Kidney glomerular epithelial cell (primary cell): ENCODE results near the gene CCDC15.
A peak's percentile ranks its signal among the peaks of the same experiment; 100 is the strongest.

Experiments
- DNase-seq: peaks from one replicate; lab custom pipeline; 2025; lab: John Stamatoyannopoulos, UW

The CCDC15 gene, protein sequence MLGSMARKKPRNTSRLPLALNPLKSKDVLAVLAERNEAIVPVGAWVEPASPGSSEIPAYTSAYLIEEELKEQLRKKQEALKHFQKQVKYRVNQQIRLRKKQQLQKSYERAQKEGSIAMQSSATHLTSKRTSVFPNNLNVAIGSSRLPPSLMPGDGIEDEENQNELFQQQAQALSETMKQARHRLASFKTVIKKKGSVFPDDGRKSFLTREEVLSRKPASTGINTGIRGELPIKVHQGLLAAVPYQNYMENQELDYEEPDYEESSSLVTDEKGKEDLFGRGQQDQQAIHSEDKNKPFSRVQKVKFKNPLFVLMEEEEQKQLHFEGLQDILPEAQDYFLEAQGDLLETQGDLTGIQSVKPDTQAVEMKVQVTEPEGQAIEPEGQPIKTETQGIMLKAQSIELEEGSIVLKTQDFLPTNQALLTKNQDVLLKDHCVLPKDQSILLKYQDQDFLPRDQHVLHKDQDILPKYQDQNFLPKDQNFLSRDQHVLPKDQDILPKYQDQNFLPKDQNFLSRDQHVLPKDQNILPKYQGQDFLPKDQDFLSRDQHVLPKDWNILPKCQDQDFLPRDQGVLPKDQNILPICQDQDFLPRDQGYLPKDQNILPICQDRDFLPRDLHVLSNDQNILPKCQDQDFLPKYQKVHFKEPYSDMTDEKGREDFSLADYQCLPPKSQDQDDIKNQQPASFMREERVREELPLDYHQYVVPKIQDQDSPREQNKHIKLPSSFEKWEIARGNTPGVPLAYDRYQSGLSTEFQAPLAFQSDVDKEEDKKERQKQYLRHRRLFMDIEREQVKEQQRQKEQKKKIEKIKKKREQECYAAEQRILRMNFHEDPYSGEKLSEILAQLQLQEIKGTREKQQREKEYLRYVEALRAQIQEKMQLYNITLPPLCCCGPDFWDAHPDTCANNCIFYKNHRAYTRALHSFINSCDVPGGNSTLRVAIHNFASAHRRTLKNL

DNA sequence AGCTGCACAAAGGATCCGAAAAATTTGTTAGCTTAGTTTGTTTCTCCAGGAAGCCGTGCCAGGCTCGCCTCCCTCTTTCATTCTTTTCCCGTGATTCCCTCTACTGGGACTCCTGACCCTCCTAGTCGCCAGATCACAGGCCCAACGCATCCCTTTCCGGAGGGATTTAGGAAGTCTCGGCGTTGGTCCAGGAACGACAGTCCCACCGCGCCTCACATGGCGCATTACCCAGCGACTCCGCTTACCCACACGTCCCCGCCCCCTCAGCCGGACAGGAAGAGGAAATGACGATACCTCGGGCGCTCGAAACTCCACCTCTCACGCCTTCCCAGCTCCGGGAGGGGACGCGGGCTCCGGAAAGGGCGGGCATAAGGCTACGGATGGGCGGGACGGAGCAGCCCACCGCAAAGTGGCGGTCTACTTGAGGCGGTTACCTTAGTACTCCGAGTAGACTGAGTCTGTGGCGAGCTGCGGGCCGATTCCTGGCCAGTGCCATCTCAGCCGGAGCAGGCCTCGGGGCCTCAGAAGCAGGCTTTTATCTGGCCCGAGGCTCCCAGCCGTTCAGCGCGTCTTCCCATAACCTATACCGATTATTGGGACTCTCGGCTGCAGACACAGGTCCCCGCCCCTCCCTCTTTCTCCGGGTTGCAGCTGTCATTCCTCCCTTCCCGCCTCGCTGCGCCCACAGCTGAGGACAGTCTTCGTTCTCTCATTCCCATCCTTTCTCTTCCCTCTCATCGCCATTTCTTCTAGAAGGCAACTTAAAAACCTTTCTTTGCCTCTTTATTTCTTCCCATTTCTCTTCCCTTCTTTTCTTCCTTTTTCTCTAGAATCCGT is at the start of gene CCDC15:
Gene CCDC15, plus strand, starts transcription at position 450 of the 837 bp plus-strand sequence. CDS start 531 bp downstream, outside the sequence.
- DNase-seq, result peak; percentile 94

DNA sequence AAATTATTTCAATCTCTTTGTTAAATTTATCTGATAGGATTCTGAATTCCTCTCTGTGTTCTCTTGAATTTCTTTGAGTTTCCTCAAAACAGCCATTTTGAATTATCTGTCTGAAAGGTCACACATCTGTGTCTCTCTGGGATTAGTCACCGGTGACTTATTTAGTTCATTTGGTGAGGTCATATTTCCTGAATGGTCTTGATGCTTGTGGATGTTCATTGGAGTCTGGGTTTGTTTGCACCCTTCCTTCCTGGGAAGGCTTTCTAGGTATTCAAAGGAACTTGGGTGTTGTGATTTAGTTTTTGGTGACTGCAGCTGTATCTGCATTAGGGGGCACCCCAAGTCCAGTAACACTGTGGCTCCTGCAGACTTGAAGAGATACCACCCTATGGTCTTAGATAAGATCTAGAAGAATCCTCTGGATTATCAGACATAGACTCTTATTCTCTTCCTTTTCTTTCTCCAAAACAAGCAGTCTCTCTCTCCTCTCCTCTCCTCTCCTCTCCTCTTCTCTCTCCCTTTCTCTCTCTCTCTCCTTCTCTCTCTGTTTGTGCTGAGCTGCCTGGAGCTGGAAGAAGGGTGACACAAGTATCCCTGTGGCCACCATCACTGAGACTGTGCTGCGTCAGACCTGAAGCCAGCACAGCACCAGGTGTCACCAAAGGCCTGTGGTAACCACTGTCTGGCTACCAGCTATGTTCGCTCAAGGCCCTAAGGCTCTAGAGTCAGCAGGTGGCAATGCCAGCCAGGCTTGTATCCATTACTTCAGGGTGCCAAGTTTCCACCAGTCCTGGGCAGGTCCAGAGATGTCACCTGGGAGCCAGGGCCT is 38.2 kb upstream of the CCDC15 start:
- DNase-seq, result no peak

DNA sequence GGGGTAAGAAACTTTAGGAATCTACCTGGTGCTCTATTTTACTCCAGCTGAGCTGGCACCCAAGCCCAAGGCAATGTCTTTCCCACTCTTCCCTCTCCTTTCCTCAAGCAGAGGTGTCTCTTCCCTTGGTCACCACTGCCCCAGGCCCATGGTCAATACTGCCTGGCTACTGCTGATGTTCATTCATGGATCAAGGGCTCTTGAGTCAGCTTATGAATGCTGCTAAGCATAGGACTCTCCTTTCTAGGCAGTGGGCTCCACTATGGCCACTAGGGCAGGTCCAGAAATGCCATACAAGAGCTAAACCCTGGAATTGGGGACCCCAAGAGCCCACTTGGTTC is 37.7 kb upstream of the CCDC15 start:
- DNase-seq, result no peak

DNA sequence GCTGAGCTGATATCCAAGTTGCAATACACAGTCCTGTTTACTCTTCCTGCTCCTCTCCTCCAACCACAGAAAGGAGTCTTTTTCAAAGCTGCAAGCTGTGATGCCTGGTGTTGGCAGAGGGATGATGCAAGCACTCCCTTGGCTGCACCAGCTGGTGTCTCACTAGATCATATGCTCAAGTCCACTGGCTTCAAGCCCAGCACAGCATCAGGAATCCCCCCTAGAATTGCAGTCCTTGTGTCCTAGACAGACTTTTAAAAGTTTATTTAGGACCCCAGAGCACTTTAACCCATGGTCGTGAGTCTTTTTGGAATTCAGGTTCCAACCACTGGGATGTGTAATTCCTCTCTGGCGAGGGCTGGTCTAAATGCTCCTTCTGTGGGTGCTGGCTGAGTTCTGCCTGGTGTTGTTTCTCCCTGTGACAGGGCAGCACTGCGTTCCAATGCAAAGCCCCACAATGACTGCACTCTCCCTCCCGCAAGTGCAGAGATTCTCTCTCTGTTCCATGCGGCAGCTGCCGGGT is 36.8 kb upstream of the CCDC15 start:
- no peak for DNase-seq

DNA sequence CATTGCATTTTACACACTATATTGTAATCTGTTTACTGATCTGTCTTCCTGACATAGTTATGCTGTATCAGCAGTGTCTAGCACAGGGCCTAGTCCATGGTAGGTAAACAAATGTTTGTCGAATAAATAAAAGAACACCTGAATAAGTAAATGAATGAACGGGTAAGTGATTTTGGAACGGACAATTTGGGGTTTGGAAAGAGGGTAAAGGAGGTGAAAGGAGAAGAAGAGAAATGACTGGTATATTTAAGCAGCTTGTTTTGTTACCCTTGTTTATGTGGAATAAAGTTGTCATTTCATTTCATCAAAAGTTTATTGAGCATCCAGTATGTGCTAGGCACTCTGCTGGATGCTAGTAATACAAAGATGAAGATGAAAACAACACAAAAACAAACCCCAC is 35.1 kb upstream of the CCDC15 start, which contains the start of gene HEPN1:
Gene HEPN1, plus strand, starts transcription at position 301 of the 400 bp plus-strand sequence.
- DNase-seq, result no peak

DNA sequence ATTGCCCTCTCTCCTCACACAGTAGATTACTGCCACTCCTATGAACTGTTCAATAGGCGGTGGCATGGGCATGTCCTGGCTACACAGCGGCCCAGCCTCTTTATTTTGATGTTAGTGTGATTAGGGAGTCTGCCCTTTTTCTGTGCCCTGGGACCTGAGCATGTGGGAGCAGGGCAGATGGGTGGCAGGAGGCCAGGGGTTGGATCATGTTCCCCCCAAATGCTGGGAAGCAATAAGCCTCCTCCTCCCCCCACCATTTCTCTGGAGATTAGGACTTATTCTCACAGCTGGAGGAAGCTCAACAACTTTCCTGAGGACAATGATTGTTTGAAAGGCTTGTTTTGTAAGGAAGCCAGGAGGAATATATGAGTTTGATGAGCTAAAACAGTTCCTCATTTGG is 34.1 kb upstream of the CCDC15 start:
- no peak for DNase-seq

DNA sequence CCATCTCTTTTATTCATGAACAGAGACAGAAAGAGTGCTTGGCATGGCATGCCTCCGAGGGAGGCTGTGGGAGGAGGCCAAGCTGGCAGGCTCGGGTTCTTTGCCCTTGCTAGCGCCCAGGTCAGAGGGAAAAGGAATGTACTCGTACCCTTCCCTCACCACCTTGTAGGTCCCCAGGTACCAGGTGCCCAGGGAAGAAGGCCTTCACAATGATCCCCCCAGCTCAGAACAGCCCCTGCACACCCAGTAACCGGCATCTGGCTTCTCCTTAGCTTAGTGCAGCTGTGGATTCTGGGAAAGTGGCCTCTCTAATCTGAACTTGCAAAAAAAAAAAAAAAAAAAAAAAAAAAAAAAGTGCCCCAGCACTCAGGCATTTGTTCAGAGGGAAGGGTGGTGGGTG is 33.6 kb upstream of the CCDC15 start:
- no peak for DNase-seq

DNA sequence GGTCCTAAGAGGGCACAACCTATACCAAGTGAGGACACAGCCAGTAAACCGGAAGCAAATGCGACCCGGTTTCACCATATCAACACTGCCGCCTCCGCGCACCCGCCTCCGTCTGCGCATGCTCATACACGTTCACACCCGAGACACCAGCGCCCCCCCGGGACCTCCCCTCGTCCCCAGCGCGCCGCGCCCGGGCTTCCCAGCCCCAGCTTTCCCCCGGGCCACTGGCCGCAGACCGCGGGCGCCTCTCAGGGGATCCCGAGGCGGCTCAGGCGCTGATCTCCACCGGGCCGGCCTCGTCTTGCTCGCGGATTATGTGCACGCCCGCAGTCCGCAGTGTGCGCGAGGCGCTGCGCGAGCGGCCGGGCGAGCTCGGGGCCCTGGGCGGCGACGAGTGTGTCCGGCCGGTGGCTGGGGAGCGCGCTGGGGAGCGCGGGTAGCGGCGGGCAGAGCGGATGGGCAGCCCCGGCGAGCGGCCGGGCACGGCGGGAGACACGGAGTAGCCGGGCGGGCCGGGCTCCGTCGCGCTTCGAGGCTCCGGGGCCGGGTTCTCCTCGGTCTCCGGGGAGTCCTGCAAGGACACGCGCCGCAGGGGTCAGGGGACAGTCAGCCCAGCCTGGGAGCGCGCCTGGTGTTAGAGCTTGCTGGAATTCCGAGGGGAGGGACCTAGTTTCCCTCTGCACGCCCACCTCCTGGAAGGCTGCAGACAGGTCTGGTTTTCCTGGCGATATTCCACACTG is 33.0 kb upstream of the CCDC15 start:
- DNase-seq, result peak; percentile 15

DNA sequence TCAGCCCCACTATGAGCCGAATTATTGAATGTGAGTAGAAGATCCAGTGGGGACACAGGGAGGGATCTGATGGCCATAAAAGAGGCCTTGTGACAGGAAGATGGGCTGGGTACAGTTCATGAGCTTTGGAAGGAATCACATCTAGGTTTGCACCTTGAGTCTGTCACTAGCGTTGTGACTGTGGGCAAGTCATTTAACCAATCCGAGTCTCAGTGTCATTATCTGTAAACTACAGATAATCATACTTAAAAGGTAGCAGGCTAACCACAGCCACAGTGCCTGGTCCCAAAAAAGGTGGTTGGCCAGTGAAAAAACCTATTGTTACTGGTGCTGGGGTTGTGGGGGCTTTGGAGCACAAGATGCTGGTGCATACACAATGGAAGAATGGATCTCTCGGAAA is 31.2 kb upstream of the CCDC15 start:
- no peak for DNase-seq

DNA sequence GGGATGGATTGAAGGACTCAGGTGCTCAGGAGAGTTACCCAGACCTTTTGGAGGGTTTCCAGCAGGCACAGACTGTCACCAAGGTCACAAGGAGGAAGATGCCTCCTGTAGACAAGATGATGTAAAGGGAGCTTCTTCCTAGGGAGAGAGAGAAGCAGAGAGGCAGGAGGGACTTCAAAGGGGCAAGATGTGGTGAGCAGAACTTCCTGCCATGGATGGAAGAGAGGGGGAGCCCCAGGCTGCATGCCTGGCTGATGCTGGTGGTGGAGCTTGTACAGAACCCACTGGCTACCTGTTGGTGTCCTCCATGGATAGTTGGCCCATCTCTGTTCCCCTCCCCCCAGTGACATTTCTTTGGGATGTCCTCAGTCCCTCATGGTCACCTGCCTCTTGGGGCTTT is 30.7 kb upstream of the CCDC15 start:
- DNase-seq, result no peak

DNA sequence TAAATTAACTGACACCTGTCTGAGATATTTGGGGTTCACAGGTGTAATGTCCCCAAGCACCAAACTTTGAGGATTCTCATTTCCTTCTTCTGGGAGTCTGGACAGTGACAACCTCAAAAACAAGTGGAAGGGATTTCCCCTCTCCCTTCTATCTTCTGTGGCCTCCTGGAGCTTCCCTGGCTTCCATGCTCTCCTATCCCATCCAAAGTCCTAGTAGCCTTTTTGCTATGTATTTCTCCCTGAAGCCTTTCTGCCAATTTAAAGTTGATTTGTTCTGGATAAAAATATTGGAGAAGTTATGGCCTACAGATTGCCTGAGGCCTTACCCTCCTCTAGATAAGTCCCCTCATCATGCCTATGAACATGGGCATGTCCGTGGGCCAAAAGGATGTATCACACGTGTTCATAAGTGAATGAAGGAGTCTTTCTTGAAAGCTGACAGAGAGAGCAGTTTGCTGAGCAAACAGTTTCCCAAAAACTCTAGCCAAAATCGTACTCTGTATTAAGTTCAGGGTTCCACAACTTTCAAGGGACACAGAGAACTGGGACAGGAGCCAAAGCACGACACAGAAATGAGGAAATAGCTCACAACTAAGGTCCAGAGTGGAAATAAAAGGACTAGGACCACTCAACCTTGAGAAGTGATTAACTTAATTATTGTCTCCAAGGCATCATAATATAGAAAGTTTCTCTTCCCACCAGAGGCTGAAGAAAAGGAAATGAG is 24.9 kb upstream of the CCDC15 start:
- DNase-seq, result no peak

DNA sequence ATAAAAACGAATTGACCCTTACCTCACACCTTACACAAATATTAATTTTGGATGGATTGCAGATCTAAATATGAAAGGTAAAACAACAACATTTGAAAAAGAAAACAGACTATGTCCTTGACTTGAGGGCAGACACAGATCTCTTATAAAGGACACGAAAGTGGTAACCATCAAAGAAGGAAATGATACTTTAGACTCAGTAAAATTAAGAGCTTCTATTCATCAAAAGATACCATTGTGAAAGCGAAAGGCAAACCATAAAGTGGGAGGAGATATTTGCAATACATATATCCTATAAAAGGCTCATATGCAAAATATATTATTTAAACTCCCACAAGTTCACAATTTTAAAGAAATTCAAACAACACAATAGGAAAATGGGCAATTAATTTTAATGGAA is 23.2 kb upstream of the CCDC15 start:
- no peak for DNase-seq

DNA sequence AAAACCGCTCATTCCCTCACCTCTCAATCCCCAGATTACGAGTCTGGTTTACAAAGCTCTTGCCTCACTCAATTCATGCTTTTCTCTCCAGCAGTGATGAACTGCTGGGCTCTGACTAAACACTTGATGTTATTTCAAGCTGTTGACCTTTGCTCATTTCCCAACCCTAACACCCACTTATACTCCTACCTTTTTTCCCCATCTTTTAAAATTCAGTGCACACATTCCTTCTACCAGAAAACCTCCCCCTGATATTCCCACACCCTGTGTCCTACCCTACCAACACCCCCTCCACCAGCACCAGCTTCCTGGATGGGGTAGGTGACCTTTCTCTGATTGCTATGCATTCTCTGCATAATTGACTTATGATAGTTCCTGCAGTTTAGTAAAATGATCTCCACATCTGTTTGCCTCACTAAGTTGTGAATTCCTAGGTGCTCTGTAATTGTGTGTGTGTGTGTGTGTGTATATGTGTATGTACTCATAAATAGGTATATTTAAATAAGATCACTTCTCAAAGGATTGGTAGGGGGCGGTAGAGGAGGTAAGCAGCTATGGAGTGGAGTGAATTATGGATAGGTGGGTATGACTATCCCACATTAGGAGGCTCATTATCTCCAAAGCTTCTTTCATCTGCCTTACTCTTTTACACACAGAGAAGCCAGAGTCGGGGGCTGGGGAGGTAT is 19.0 kb upstream of the CCDC15 start:
- peak; percentile 94 for DNase-seq

DNA sequence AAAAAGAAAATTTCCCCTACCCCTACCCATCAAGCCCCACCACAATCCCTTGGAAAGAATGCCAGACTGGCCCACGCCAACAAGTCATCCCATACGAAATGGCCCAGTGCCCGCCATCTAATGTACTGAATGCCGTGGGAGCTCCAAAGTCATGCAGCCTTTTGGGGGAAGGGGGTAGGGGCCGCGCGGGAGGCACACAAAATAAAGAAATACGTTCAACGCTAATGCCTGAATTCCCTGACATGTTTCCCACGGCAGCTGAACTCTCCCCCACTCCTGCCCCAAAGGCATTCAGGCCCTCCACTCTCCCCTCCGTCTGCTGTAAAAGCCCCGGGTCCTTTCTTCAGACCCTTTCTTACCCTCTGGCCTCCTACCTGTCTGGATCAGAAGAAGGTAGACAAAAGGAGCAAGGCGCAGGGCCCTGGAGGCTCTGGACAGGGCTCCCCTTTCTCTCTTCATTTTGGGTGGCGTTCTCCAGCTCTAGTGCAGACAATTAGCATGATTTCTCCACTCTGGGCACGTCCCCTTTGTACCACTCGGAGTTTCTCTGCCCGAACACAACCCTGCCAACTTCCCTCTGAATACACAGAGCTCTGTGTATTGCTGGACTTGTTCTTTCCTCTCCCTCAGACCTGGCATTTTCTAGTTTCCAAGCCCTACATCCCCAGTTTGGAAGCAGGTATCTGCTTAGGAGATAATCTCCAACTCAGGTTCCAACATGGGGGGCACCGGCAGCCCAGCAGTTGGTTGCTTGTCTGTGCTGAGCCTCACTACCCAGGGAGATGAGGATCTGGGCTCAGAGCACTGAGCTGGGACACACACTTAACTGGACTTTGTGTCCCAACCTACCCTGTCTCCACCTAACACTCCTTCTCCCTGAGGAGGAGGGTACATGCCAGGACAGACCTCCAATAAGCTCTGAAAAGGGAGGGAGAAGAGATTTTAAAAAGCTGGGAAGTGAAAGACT is 18.2 kb upstream of the CCDC15 start, which contains the start of gene HEPACAM:
Gene HEPACAM, minus strand, starts transcription at position 500 of the 967 bp plus-strand sequence. Its CDS starts 41 bp downstream, at position 459.
- DNase-seq, result no peak

DNA sequence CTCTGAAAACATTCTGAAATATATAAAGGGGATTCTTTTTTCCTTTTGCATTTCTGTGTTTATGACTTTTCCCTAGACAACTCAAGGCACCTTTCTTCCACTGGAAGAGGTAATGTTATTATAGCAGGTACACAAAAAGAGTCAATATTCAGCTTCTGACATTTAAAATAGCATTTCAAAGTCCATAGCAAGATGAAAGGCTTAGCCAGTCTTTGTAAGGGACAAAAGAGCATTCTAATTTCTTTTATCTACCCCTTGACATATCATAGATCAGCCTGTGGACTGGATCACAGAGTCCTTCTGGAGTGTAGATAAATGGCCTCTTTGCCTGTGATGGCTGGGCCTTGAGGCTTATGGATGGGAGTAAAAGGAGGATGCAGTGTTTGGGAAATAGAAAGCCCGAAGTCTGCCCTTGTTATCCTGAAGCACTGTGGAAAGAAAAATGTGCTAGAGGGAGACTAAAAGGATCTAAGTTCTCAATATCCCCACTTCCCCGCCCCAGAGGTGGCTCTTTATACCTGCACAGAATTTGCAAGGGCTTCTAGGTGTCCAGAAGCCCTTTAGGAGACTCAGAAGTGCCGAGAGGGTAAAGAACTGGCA is 16.6 kb upstream of the CCDC15 start:
- no peak for DNase-seq

DNA sequence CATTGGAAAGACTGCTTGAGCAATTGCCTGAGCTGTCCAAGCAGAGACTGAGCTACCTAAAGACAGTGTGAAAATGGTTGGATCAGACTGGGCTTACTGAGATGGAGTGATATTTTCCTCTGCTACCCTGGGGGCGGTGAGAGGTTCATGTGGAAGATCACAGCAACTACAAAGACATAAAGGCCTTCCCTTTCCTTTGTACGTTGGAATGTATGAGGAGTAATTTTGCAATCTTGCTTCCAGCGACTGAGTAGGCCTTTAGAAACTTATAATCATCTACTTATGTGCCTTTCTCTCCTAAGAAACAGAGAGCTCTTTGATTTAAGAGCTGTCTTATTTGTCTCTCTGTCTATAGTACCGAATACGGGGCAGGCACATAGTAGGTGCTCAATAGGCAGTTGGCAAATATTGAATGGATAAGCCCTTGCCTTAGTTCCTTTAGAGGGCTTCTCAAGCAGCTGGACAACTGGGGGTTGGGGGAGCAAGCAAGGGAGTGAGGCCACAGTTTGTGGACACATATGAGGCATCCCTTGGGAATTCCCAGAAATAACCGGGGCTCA is 15.7 kb upstream of the CCDC15 start:
- DNase-seq, result no peak

DNA sequence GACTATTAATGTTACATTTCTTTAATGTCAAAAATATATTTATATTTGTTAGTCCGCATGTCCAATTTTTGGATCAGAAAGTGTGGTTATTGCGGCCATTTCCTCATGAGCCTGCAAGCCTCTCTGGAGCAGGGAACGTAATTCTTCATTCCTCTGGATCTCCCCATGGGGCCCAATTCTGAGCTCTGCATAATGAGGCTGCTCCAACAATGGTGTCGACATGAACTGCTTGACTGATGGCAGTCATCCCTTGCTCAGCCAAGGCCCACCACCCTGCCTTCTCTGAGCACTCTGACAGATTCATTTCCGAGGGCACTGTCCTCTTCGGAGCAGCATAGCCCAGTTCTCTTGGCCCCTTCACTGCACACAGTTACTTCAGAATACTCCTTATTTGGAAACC is 15.0 kb upstream of the CCDC15 start:
- DNase-seq, result no peak
